Measurements from ENCODE around the gene CACNB1.

The CACNB1 gene

GRCh38 chr17:39195568-39196160 lies 1.8 kb downstream of the CACNB1 start:
- peak overlapping the region; percentile 73 for H3K4me3 ChIP-seq (ENCODE audit: control insufficient read depth, low read depth, low read length)
- peak; percentile 24 for DNase-seq (ENCODE audit: low read depth)
- TF ChIP-seq CTCF (conservative IDR thresholded peaks at IDR 0.05; ENCODE audit: control insufficient read depth, insufficient read depth, low read depth, low read length): no peak

GRCh38 chr17:39194985-39195524 lies 2.4 kb downstream of the CACNB1 start:
- DNase-seq (ENCODE audit: low read depth): no peak
- H3K4me3 ChIP-seq (ENCODE audit: control insufficient read depth, low read depth, low read length): peak overlapping the region; percentile 7
- TF ChIP-seq CTCF (conservative IDR thresholded peaks at IDR 0.05; ENCODE audit: control insufficient read depth, insufficient read depth, low read depth, low read length): no peak

GRCh38 chr17:39194089-39194984 lies 3.1 kb downstream of the CACNB1 start:
- DNase-seq (ENCODE audit: low read depth): peak; percentile 65
- peak; percentile 50 for TF ChIP-seq CTCF (conservative IDR thresholded peaks at IDR 0.05; ENCODE audit: control insufficient read depth, insufficient read depth, low read depth, low read length)
- H3K4me3 ChIP-seq (ENCODE audit: control insufficient read depth, low read depth, low read length): no peak overlapping the region

GRCh38 chr17:39193346-39193745 lies 4.1 kb downstream of the CACNB1 start:
- no peak overlapping the region for H3K4me3 ChIP-seq (ENCODE audit: control insufficient read depth, low read depth, low read length)
- no peak for DNase-seq (ENCODE audit: low read depth)
- TF ChIP-seq CTCF (conservative IDR thresholded peaks at IDR 0.05; ENCODE audit: control insufficient read depth, insufficient read depth, low read depth, low read length): no peak

- no peak for TF ChIP-seq CTCF (conservative IDR thresholded peaks at IDR 0.05; ENCODE audit: control insufficient read depth, insufficient read depth, low read depth, low read length)
- no peak for DNase-seq (ENCODE audit: low read depth)
- no peak overlapping the region for H3K4me3 ChIP-seq (ENCODE audit: control insufficient read depth, low read depth, low read length)
Measured at GRCh38 chr17:39192901-39193300, 4.6 kb downstream of the CACNB1 start.

- TF ChIP-seq CTCF (conservative IDR thresholded peaks at IDR 0.05; ENCODE audit: control insufficient read depth, insufficient read depth, low read depth, low read length): no peak
- H3K4me3 ChIP-seq (ENCODE audit: control insufficient read depth, low read depth, low read length): no peak overlapping the region
- DNase-seq (ENCODE audit: low read depth): no peak
Measured at GRCh38 chr17:39191750-39192510, 5.5 kb downstream of the CACNB1 start.

All from fibroblast of mammary gland (primary cell).